ENCODE measurements around the gene ASPG.

The ASPG gene

DNA sequence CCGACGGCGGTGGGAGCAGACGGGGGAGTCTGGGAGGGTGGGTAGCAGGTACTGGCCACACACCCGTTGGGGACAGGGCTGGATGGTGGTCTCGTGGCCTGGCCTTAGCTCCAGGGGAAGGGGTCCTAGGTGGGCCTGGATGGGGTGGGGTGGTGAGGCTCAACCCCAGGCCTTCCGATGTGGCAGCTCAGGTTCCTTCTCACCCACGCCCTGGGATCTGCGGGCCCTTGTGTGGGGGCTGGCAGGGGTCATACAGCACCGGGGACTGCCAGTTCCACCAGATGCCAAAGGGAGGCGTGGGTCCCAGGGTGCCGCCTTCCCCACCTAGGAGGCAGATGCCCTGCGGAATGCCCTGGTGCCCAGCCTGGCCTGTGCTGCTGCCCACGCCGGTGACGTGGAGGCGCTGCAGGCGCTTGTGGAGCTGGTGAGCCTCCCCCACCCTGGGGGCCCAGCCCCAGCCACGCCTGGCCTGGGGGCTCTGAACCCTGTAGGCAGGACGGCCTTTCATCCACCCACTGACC lies 21.0 kb downstream of the ASPG start:
- DNase-seq: peak; percentile 35

DNA sequence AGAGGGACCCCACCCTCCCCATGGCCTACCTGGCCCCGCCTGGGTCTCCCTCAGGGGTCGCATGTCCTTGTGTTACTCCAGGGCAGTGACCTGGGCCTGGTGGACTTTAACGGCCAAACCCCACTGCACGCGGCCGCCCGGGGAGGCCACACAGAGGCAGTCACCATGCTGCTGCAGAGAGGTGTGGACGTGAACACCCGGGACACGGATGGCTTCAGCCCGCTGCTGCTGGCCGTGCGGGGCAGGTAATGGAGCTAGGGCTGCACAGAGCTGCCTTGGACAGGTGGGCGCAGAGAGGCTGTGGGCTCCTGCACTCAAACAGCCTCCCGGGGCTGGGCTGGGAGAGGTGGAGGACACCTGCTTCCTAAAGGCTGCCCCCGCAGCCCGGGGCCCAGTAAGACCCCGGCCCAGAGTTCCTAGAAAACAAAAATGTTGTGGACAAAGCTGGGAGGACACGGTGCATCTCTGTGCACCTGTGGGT lies 21.6 kb downstream of the ASPG start:
- DNase-seq: peak; percentile 25

DNA sequence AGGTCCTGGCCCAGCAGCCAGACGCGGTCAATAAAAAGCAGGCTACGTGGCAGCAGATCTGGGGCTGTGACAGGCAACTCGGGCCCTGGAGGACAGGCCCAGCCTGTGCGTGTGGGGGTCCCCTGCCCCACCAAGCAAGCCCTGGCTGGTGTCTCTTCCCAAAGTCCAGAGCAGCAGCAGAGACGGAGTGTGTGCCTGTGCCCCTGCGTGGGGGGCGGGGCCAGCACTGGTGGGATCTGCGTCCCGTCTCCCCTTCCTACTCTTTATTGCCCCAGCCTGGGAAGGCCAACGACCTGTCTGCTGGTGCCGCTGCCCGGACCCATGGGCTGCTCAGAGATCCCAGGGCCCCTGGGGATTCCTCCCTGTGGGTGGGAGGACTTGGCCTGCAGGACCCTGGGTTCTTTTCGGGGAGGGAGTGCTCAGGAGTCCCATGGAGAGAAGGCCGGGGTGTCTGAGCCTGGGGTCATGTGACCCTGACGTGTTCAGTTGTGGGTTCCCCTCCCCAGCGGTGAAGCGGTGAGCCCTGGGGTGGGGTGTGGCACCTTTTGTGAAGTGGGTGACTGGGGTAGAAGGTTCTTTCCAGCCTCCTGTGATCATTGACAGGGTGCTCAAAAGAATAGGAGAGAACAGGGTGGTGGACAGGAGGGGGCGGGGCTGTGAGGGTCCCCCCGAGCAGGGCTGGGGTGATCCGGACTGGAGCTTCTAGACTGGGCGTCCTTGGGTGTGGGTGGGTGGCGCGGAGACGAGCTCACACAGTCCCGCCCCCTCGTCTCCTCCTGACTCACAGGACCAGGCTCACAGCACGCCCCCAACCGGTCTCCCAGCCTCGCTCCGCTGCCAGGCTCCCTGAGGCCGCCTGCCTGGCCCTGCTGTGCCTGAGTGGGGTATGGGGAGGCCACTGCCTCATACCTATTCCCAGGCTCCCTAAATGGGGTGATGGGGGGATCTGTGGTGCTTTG lies 22.4 kb downstream of the ASPG start:
- DNase-seq: peak; percentile 30

DNA sequence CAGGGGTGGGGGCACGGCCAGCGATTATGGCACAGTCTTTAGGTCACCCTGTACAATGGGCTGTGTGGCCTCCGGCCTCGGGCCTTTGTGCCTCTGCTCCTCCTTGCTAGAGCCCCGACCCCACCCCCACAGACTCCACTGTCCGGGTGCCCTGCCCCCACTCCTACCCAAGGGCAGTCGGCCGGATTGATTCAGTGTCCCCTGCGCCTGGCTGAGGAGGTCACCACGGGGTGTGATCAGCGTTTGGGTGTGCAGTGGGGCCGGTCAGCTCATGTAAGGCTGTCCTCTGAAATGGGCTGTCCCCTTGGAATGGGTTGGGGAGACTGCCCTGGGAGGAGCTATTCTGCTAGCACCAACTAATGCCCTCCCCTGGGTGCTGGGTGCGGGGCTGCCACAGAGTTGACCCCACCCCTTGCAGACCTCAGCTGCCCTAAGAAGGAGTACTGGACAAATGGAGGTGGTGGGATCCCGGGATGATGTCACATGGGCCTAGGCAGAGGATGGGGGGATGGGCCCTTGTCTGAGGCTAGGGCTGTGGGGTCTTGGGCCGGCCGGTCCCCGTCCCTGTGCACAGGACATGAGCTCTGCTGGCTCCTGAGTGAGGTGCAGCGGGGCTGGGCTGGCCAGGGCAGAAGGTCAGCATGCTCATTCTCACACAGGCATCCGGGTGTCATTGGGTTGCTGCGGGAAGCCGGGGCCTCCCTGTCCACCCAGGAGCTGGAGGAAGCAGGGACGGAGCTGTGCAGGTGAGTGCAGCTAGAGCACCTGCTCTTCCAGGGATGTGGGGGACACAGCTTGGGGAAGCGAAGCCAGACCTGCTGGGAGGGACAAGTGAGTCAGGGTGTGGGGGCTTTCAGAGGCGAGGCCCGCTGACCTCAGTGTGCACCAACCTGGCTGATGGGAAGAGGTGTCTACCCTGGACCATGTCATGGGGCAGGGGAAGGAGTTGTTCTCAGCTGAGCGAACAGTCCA lies 23.4 kb downstream of the ASPG start:
- peak; percentile 41 for DNase-seq

DNA sequence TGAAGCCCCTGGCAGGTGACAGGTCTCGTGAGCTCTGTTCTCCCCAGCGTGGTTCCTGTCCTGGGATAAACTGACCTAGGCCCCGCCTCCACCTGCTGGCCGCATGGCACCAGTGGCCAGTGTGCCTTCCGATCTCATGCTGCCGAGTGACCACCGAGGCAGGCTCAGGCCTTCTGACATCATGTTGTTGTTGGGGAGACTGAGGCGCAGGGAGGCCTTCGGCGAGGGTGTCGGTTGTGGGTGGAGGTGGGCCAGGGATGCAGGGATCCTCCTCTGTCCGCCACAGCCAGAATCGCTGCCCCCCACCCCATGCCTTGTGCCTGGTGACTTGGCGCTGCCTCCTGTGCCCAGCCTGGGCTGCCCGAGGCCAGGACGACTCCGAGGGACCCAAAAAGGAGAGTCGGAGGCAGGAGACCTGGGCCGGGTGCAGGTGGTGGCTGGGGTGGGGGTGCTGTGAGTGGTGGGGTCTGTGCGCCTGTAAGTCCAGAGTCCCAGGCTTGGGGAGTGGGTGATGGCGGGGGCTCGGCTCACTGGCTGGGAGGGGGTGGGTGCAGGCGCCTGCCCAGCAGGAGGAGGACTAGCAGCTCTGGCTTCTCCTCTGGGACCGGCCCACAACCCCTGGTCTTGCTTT lies 24.3 kb downstream of the ASPG start:
- peak; percentile 34 for DNase-seq

DNA sequence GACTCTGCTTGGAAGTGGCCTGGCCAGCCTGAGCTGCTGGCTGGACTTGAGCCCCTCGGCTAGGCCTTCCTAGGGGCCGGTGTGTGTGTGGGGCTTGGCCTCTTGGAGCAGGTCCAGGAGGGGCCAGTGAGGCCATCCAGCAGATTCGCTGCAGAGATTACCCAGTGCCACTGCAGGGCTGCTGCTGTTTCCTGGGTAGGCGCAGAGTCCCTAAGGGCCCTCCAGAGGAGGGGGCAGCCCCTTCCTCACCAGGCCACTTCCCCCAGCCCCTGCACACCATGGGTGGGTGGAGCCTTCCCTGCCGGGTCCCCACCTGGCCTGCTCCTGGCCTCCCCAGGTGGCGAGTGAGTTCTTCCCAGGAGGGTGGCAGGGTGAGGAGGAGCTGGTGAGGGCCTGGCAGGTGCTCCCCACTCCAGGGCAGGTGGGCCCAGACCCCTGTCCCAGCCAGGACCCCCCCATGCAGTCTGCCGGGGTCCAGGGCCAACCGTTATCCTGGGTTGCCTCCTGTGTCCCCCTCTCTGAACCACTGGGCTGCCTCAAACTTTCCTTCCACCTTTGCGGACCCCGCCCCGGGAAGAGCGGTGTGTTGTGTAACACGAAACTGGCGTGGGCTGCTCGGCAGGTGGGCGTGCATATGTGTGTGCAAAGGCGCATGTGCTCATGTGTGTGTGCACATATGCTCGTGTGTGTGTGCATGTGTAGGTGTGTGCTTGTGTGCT lies 25.1 kb downstream of the ASPG start:
- peak; percentile 31 for DNase-seq

DNA sequence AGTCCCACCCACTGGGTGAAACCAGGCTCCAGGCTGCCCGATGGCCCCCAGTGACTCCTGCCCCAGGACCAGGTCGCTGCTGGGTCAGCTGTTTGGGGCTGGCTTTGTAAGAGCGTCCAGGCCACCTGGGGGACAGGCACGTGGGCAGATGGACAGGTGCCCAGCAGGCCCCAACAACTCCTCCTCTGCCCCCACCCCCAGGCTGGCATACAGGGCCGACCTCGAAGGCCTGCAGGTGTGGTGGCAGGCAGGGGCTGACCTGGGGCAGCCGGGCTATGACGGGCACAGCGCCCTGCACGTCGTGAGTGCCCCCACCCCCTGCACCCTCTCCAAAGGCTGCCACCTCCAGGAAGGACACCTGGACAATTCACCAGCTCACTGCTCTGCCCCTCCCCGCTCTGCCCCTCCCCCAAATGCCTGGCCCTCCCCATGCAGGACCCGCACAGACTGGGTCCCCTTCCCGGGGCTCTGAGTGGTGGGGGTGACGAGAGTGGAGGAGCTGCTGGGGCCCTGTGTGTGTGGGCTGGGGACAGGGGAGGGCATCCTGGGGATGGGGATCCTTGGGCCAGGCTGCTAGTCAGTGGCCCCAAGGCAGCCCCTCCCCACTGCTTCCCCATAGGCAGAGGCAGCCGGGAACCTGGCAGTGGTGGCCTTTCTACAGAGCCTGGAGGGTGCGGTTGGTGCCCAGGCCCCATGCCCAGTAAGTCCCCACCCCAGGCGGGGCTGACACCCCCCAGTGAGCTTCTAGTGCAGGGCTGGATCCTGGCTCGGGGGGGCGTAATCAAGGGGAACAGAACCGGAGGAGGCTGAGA lies 26.0 kb downstream of the ASPG start:
- peak; percentile 25 for DNase-seq

DNA sequence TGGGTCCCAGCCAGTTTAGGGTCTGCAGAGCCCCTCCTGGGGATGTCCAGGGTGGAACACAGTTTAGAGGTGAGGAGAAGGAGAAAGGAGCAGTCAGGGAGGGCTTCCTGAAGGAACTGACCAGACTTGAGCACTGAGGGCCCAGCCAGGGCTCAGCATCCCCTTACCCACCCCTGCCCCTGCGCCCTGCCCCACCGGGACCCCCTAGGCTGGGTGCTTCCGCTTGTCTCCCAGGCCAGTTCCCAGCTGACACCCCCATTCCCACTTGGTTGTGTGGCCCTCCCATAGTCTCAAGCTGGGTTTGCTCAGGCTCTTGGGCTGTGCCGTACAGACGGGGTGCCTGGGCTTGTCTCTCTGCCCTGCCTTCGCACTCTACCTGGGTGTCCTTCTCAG lies 26.6 kb downstream of the ASPG start:
- peak; percentile 26 for DNase-seq

DNA sequence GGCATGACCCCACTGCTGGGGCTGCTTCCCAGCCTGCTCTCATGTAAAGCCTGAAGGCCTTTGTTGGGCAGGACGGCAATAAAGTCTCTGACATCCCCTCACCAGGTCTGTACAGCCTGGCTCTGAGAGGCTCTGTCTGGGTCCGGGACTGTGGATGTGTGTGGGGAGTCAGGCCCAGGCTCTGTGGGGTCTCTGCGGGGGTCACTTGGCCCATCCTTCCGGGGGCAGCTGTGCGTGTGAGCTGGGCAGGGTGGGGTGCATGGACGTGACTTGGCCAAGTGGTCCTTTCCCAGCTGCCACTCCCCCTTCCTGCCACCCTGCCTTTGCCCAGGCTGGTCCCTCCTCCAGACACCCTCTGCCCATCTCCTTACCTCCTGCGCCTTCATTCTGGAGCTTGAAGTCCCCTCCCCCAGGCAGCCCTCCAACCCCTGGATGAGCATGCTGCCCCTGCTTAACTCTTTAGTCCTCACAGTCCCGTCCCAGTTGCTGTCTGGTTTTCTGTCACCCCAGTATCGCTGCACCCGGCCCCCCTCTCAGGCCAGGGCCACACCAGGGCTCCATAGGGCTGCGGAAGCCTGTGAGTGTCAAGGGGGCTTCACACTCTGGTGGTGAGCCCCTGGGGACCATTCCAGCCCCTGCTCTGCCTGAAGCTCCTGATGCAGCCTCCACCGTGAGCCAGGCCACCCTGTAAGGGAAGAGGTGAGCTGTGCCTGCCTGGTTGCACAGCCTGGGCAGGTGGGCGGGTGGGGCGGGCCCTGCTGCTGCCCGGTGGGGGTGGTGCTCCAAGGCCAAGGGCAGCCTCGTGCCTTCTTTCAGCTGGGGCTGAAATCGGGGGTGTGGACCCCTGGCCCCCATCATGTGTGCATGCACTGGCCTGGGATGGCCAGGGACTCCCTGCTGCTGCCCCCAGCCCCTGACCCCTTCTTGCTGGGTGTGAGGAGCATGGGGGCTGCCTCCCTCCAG lies 27.4 kb downstream of the ASPG start:
- peak; percentile 37 for DNase-seq

DNA sequence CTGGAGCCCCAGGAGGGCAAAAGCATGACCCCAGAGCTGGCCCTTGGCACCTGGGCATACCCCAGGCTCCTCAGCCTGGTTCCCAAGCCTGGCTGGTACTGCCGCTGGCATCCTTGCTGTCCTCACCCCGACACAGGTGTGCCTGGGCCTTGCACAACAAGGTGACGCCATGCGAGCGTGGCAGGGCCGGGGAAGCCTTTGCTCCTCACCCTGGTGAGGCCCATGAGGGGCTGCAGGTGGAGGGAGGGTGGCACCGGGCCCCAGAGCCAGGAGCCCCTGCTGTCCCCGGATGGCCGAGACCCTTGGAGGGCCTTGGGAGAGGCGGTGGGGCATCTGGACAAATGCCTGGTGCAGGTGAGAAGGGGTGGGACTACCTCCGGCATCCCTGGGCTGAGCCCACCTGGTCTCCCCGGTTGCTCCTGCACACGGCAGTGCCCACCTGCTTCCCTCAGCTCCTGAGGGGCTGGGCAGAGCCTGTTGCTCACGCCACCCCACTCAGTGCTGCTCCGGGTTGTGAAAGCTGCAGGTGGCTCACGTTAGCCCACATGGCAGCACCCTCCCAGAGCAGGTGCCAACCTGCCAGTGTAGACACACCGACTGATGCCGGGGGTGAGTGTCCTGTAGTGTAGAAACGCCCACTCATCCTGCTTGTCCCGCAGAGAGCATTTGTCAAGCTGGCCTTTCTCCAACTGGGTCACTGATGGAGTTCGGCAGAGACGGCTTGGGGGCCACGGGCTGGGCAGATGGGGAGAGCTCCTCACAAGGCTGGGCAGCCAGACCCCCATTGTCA lies 28.3 kb downstream of the ASPG start:
- DNase-seq: peak; percentile 35

DNA sequence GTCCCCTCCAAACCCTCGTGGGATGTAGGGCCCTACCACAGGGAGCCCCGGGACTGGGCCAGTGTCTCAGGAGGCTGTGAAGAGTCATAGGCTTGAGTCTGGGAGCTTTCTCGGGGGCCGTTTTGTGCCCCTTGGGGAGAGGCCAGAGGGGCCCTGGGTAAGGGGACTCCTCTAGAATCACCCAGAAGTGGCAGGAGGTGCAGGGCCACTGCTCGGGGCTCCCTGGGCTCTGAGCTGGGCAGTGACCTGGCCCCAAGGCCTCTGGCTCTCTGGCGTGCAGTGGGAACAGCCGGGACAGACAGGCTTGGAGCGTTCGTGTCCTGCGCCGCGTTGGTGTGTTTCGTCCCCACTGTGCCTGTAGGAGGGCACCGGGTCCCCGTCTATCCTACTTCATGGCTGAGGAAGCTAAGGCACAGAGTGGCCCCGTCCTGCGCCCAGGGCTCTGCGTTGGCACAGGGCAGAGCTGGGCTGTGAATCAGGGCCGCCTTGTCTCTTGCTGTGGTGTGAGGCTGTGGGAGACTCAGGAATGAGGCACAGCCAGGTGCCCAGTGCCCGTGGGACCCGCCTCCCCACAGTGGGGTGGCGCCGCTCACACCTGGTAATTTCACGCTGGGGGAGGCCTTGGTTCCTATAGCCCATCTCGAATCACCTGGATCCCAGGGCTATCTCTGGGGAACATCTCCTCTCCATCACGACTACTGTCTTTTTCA lies 29.1 kb downstream of the ASPG start:
- peak; percentile 41 for DNase-seq

DNA sequence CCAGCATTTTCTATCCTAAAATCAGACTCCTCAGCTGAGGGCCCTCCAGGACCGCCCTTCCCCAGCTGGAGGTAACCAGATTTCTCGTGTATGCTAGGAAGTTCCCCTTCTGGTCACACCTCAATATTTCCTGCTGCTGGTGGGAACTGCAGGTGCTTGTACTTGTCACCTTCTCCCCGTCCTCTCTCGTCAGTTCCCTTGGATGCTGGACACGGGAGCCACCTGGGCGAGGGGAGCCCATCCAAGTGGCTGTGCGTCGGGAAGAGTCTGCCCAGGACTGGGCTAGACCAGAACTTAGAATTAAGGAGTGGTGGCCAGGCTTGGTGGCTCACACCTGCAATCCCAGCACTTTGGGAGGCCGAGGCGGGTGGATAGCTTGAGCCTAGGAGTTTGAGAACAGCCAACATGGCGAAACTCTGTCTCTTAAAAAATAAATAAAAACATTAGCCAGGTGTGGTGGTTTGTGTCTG lies 29.7 kb downstream of the ASPG start:
- DNase-seq: peak; percentile 4

DNA sequence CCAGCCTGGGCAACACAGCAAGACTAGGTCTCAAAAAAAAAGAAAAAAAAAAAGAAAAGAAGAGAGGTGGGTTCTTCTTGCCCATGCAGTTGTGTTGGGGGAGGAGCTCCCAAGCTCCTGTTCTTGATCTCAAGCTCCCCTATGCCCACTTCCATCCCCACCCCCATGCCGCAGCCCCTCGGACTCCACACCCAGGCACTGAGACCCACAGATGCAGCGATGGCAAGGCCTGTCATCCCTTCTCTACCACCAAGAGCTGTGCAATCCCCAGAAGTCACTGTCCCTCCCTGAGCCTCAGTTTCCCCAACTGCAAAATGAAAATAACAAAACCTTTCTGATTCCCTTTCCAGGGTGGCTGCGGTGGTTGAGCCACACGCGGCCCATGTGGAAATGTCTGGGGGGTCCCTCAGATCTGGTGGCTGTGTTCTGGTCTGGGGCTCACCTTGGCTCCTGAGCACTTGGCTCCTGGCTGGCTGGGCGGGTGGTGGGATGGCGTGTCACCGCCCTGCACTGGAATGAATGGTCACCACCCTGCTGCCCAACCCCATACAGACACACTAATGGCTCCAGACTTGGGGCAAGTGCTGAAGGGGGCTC lies 30.3 kb downstream of the ASPG start:
- peak; percentile 13 for DNase-seq

DNA sequence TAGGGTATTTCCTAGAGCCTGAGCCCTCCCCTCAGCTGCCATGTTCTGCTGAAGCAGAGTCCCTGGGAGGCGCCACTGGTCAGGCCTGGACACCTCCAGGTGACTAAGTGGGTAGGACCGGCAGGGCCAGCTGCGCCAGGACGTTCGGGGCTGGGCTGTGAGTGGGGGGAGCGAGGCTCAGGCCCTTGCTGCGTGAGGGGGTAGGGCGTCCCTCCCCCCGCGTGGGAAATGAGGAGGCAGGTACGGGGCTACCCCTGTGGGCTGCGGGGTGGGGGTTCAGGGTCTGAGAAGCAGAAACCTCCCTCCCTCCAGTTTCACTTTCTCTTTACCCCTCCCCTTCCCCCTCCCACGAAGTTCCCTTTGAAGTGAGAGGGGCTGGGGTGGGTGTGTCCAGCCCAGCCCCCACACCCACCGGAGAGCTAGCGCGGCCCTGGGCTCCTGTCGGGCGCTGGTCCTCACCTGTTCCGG lies 30.8 kb downstream of the ASPG start:
- peak; percentile 26 for DNase-seq

DNA sequence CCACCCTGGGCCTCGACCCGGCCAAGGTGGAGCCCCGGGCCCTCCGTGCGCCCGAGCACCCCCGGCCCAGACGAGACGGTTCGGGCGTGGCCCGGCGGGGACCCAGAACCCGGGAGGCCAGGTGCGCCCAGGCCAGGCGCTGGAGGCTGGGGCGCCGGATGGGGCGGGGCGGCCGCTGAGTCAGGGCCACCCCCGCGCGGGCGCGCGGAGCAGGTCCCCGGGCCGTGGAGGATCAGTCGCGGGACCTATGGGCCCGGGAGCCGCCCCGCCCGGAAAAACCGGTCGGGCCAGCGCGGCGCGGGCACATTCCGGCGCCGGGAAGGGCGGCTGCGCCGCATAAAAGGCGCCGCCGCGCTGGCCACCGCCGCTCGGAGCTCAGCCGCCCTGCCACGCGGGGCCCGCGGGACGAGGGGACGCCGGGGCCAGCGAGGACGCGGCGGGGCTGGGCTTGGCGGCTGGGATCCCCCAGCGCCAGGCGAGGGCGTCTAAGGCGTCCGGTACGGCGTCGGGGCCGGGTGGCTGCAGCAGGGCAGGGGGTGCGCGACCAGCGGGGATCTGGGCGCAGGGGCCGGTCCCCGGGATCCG lies 31.3 kb downstream of the ASPG start:
- DNase-seq: peak; percentile 18

DNA sequence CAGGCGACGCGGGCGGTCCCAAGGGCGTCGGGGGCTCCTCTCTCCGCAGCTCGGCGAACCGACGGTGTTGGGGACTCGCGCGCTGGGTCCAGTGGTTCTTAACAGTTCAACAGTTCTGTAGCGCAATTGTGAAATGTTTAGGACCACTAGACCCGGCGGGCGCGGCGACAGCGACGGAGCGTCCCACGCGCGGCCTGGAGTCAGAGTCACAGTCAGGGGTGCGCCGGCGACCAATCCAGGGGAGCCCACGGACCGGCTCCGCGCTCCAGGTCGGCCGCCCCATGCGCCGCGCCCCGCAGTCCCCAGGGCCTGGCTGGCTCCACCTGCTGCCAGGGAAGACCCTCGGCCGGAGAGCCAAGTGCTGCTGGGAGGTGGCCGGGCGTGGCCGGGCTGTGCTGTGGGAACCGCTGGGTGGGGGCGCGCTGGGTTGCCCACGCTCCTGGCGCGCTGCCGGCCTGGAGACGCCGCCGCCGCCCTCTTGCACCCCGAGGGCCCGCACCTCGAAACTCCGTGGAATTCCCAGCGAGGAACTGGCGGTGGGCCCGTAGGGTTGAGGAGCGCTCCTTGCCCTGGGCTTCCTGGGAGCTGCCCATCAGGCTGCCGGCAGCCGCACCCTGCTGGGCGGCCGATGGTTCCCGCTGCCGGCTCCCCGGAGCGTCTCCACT lies 32.0 kb downstream of the ASPG start:
- DNase-seq: peak; percentile 25
